SU-DHL-6 (cell line): ENCODE data around the gene CCDC92B.
"Not testable (repeated sequence)": the region's sequence is repeated elsewhere in the genome, so short reads cannot be mapped to it uniquely, and the experiment has no call there.

Source experiments
- H2AFZ ChIP-seq: fragments of 200-600 bp; sonication (generic); 2 replicates; pipeline ENCODE4 v1.6.1; 2014; ENCODE audit warnings: low read depth, mild to moderate bottlenecking, moderate library complexity, mixed read lengths, antibody characterized with exemption, low read length; ENCODE audit not compliant: severe bottlenecking
- H3F3A ChIP-seq: fragments of 200-600 bp; shearing (Covaris generic); 2 replicates; pipeline ENCODE4 v1.6.0; 2016; ENCODE audit warnings: antibody characterized with exemption, mild to moderate bottlenecking; ENCODE audit not compliant: insufficient read depth
- H3K27ac ChIP-seq: fragments of 200-600 bp; sonication (generic); 2 replicates; pipeline ENCODE4 v1.5.1; 2016; ENCODE audit warnings: low read depth, mild to moderate bottlenecking, low read length, moderate library complexity, mixed read lengths
- H3K27me3 ChIP-seq: fragments of 200-600 bp; sonication (generic), shearing (Covaris generic); 2 replicates; pipeline ENCODE4 v1.6.0; 2014; ENCODE audit warnings: mild to moderate bottlenecking, low read length
- H3K36me3 ChIP-seq: fragments of 200-600 bp; sonication (generic); 2 replicates; pipeline ENCODE4 v1.6.1; 2014; ENCODE audit warnings: mild to moderate bottlenecking, low read length, mixed read lengths
- H3K4me2 ChIP-seq: fragments of 300-600, 200-600 bp; shearing (Covaris generic), sonication (generic); 2 replicates; pipeline ENCODE4 v1.6.0; 2014; ENCODE audit warnings: low read length, low read depth, mild to moderate bottlenecking; ENCODE audit not compliant: poor library complexity, severe bottlenecking
- H3K4me3 ChIP-seq: fragments of 200-600 bp; sonication (generic); 2 replicates; pipeline ENCODE4 v1.5.1; 2014; ENCODE audit warnings: antibody characterized with exemption, low read length, mild to moderate bottlenecking, mixed read lengths; ENCODE audit not compliant: insufficient read depth, poor library complexity, severe bottlenecking
- H3K79me2 ChIP-seq: fragments of 200-600 bp; sonication (generic); 2 replicates; pipeline ENCODE4 v1.6.1; 2014; ENCODE audit warnings: mild to moderate bottlenecking, low read length, moderate library complexity; ENCODE audit not compliant: insufficient read depth
- H3K9ac ChIP-seq: fragments of 200-600 bp; sonication (generic); 2 replicates; pipeline ENCODE4 v1.7.0; 2014; ENCODE audit warnings: mild to moderate bottlenecking, low read length
- H3K9me2 ChIP-seq: fragments of 200-600 bp; sonication (generic); replicated peaks from 2 replicates; pipeline ENCODE4 v1.6.1; 2014; ENCODE audit warnings: low read length; ENCODE audit not compliant: insufficient read depth
- H3K9me3 ChIP-seq: fragments of 200-600 bp; sonication (generic); 2 replicates; pipeline ENCODE4 v1.6.1; 2014; ENCODE audit warnings: low read length, mixed read lengths; ENCODE audit not compliant: insufficient read depth
- H4K20me1 ChIP-seq: fragments of 200-600 bp; sonication (generic); 2 replicates; pipeline ENCODE4 v1.6.1; 2014; ENCODE audit warnings: low read depth, mild to moderate bottlenecking, antibody characterized with exemption, low read length, moderate library complexity, mixed read lengths
- CTCF ChIP-seq: fragments of 200-600 bp; sonication (generic); IDR thresholded peaks from one replicate; pipeline ENCODE4 v1.5.1; 2017; ENCODE audit warnings: antibody characterized with exemption, mild to moderate bottlenecking, low read length, moderate library complexity; ENCODE audit not compliant: insufficient read depth, poor library complexity, severe bottlenecking
- EZH2phosphoT487 ChIP-seq: fragments of 200-600 bp; sonication (generic), shearing (Covaris generic); conservative IDR thresholded peaks from 2 replicates; pipeline ENCODE4 v1.6.1; 2018; ENCODE audit warnings: mild to moderate bottlenecking, antibody characterized with exemption, low read length, moderate library complexity, mixed read lengths

The CCDC92B gene

GRCh38 chr17:2783310-2784030 is 34.0 kb upstream of the CCDC92B start:
- Histone ChIP-seq H3K4me2 (no peak overlapping the region), H3K27ac (no peak overlapping the region), H3K27me3 (no peaks in the 10 kb centered on the region), H3K36me3 (no peaks in the 10 kb centered on the region), H3K9me3 (no peaks in the 10 kb centered on the region), H3K9me2 (no peaks in the 10 kb centered on the region), H2AFZ (no peak overlapping the region), H3K79me2 (no peaks in the 10 kb centered on the region), H3K9ac (no peak overlapping the region), H3F3A (no peaks in the 10 kb centered on the region), H3K4me3 (no peak overlapping the region), H4K20me1 (no peaks in the 10 kb centered on the region)
- no peak for TF ChIP-seq CTCF
- no peak for TF ChIP-seq EZH2phosphoT487

DNA sequence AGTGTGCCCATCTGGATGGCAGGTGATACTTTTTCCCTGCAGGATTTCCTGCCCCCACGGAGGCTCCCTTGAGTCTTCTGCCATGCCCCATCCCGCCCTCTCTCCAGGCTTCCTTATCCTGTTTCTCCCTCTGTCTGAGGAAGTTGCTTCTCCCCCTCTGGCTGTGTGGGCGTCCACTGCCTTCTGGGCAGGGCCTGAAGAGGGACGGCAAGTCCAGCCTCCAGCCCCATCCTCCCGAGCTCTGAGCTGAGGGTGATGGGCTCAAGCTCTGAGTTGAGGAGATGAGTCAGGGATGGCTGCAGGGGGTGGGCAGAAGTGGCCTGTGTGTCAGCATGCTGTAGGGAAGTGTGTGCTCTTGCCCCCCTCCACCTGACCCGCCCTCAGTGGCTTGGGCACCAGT is 32.6 kb upstream of the CCDC92B start:
- no peaks in the 10 kb centered on the region for H3K9me2 ChIP-seq
- H3K9ac ChIP-seq, result no peak overlapping the region
- TF ChIP-seq CTCF (no peak), EZH2phosphoT487 (no peak)
- no peaks in the 10 kb centered on the region for H3K9me3 ChIP-seq
- no peaks in the 10 kb centered on the region for H3K36me3 ChIP-seq
- H3F3A ChIP-seq, result no peaks in the 10 kb centered on the region
- H3K4me3 ChIP-seq, result no peak overlapping the region
- no peak overlapping the region for H3K4me2 ChIP-seq
- H3K79me2 ChIP-seq, result no peaks in the 10 kb centered on the region
- no peaks in the 10 kb centered on the region for H4K20me1 ChIP-seq
- H3K27me3 ChIP-seq, result no peaks in the 10 kb centered on the region
- H2AFZ ChIP-seq, result no peak overlapping the region
- no peak overlapping the region for H3K27ac ChIP-seq

GRCh38 chr17:2781598-2781997 is 32.1 kb upstream of the CCDC92B start:
- H3K9ac ChIP-seq, H2AFZ ChIP-seq, H3K9me2 ChIP-seq, H3K9me3 ChIP-seq, H3K4me3 ChIP-seq, H3F3A ChIP-seq, H3K27me3 ChIP-seq, H4K20me1 ChIP-seq, H3K27ac ChIP-seq, H3K36me3 ChIP-seq, H3K4me2 ChIP-seq, H3K79me2 ChIP-seq: not testable (repeated sequence)

DNA sequence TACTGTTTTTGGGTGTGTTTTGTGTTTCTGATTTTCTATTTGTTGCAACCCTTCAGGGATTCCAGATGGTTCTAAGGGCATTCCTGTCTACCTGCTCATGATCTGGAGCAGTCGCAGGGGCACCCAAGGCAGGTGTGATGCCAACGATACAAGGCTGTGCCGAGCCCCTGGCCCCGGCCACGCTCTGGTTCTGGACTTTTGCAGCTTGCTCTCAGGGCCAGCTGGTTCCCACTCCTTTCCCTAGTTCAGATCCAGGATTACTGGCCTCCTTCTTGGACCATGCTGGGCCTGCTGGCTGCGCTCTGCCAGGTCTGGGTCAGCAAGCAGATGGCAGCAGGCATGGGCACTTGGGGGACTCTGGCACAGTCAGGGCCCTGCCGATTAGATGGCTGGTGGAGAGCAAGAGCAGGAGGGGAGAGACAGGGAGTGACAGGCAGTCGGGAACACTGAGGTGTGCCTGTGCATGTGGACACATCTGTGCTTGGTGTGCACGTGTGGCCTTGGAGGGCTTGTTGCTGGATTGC is 31.5 kb upstream of the CCDC92B start:
- no peak overlapping the region for H3K4me3 ChIP-seq
- no peak overlapping the region for H3K9ac ChIP-seq
- H3K4me2 ChIP-seq, result no peak overlapping the region
- H3K9me2 ChIP-seq, result no peaks in the 10 kb centered on the region
- H3K27ac ChIP-seq, result no peak overlapping the region
- H3K36me3 ChIP-seq, result no peaks in the 10 kb centered on the region
- TF ChIP-seq EZH2phosphoT487, result no peak
- TF ChIP-seq CTCF, result no peak
- no peaks in the 10 kb centered on the region for H3K9me3 ChIP-seq
- H2AFZ ChIP-seq, result no peak overlapping the region
- H4K20me1 ChIP-seq, result no peaks in the 10 kb centered on the region
- H3K79me2 ChIP-seq, result no peaks in the 10 kb centered on the region
- H3K27me3 ChIP-seq, result no peaks in the 10 kb centered on the region
- H3F3A ChIP-seq, result no peaks in the 10 kb centered on the region
